ENCODE measurements around the gene SRSF10. TPM values are rescaled to one million over a fixed set of nuclear protein-coding genes. Genes with fewer than 3 reads are reported as not detected.

SRSF10 gene
- total and polyA plus RNA-seq, 9 of the 15 experiments (the other 6 are each of a cell fraction or from before 2014, with no cell fraction given) = 154 to 264 (median 205) TPM

DNA sequence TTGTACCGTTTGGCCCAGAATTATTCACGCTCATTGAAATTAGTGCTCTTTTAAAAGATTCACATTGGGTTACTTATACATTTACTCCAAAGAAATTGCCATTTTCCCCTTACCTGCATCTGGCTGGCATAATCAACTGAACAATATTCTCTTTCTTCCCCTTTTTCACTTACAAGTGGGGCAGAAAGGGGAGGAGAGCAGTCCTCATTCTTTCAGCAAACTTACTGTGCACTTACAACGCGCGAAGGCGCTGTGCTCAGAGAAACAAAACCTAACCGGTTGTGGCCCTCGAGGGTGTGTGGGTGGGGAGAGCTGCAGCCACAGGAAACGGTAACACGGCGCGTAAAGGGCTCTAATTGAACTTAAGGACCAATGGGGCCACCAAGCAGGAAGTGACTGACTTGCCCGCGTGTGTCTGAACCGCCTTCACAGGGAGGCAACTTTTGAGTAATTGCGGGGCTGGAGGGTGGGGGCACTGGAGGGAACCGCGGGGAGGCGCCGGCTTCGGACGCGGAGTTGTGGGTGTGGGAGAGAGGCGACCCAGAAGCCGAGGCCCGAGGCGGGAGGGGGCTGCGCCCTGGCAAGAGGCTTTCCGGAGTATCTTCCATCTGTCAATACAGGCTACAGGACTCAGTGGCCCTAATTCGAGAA is 21.2 kb downstream of the SRSF10 start (continued):
- TF ChIP-seq DNMT1 (IDR thresholded peaks at IDR 0.05) (no peak), NFIC (IDR thresholded peaks at IDR 0.05) (peak; percentile 53), ZMIZ1 (IDR thresholded peaks at IDR 0.05; ENCODE audit: low read depth in 2 of 2, low read length in 2 of 2) (0 out of 4 replicates have a peak, but pooled peaks of 1 of the 2 experiments have one; percentile 43), ZNF695 (CRISPR knock-in tag; IDR thresholded peaks at IDR 0.05) (no peak), GATAD2B (IDR thresholded peaks at IDR 0.05; ENCODE audit: borderline replicate concordance) (no peak; the same call in 1 of the 2 replicates), YBX1 (IDR thresholded peaks at IDR 0.05) (no peak), TFAM (CRISPR knock-in tag; conservative IDR thresholded peaks at IDR 0.05) (no peak), ZFP1 (CRISPR knock-in tag; IDR thresholded peaks at IDR 0.05) (no peak), MNT (conservative IDR thresholded peaks at IDR 0.05) (peak; percentile 57 to 82), ZNF41 (CRISPR knock-in tag; conservative IDR thresholded peaks at IDR 0.05) (no peak), HDAC1 (IDR thresholded peaks at IDR 0.05) (peak in 1 of 2 experiments; percentile 69; a peak in 2 of 4 replicates), ZNF184 (CRISPR knock-in tag; IDR thresholded peaks at IDR 0.05) (no peak), SMAD3 (CRISPR knock-in tag; conservative IDR thresholded peaks at IDR 0.05) (no peak), PRMT5 (CRISPR knock-in tag; IDR thresholded peaks at IDR 0.05) (no peak), MBD2 (IDR thresholded peaks at IDR 0.05; ENCODE audit: borderline replicate concordance, low read depth) (0 out of 2 replicates have a peak, but pooled peaks have one; percentile 4), TAF7 (tag; IDR thresholded peaks at IDR 0.05) (peak; percentile 35; the same call in 1 of the 2 replicates), ZNF79 (CRISPR knock-in tag; IDR thresholded peaks at IDR 0.05; ENCODE audit: low read depth) (no peak)
- TF ChIP-seq, protein P1, sequence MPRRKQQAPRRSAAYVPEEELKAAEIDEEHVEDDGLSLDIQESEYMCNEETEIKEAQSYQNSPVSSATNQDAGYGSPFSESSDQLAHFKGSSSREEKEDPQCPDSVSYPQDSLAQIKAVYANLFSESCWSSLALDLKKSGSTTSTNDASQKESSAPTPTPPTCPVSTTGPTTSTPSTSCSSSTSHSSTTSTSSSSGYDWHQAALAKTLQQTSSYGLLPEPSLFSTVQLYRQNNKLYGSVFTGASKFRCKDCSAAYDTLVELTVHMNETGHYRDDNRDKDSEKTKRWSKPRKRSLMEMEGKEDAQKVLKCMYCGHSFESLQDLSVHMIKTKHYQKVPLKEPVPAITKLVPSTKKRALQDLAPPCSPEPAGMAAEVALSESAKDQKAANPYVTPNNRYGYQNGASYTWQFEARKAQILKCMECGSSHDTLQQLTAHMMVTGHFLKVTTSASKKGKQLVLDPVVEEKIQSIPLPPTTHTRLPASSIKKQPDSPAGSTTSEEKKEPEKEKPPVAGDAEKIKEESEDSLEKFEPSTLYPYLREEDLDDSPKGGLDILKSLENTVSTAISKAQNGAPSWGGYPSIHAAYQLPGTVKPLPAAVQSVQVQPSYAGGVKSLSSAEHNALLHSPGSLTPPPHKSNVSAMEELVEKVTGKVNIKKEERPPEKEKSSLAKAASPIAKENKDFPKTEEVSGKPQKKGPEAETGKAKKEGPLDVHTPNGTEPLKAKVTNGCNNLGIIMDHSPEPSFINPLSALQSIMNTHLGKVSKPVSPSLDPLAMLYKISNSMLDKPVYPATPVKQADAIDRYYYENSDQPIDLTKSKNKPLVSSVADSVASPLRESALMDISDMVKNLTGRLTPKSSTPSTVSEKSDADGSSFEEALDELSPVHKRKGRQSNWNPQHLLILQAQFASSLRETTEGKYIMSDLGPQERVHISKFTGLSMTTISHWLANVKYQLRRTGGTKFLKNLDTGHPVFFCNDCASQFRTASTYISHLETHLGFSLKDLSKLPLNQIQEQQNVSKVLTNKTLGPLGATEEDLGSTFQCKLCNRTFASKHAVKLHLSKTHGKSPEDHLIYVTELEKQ (CRISPR knock-in tag; IDR thresholded peaks at IDR 0.05) = no peak
- TF ChIP-seq, protein P2, sequence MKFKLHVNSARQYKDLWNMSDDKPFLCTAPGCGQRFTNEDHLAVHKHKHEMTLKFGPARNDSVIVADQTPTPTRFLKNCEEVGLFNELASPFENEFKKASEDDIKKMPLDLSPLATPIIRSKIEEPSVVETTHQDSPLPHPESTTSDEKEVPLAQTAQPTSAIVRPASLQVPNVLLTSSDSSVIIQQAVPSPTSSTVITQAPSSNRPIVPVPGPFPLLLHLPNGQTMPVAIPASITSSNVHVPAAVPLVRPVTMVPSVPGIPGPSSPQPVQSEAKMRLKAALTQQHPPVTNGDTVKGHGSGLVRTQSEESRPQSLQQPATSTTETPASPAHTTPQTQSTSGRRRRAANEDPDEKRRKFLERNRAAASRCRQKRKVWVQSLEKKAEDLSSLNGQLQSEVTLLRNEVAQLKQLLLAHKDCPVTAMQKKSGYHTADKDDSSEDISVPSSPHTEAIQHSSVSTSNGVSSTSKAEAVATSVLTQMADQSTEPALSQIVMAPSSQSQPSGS (CRISPR knock-in tag; IDR thresholded peaks at IDR 0.05) = no peak

All from K562 (cell line).